PFSK-1 (cell line): ENCODE data around the gene ZNF536.

Source experiments
- FOXP2 ChIP-seq: optimal IDR thresholded peaks from 2 replicates; pipeline ENCODE3; 2011; ENCODE audit warnings: borderline replicate concordance, control low read depth, inconsistent platforms; ENCODE audit not compliant: insufficient read depth; ENCODE audit errors: extremely low read length, extremely low read depth
- POLR2AphosphoS5 ChIP-seq: IDR thresholded peaks from 2 replicates; pipeline ENCODE4 v1.6.1; 2012; ENCODE audit warnings: low read depth, mild to moderate bottlenecking, control low read depth, low read length, moderate library complexity
- REST ChIP-seq, 2 experiments: IDR thresholded peaks; 2 replicates each; pipeline versions ENCODE4 v1.6.1 to v1.8.0; 2011 to 2012; ENCODE audit warnings: low read depth in 2 of 2, low read length in 2 of 2, control low read depth in 1 of 2, inconsistent platforms in 1 of 2, mild to moderate bottlenecking in 1 of 2, moderate library complexity in 1 of 2; ENCODE audit not compliant: insufficient read depth in 1 of 2
- SIN3A ChIP-seq: IDR thresholded peaks from 2 replicates; pipeline ENCODE4 v1.6.1; 2012; ENCODE audit warnings: mild to moderate bottlenecking, low read length, moderate library complexity, borderline replicate concordance; ENCODE audit not compliant: insufficient read depth
- TAF1 ChIP-seq: IDR thresholded peaks from 2 replicates; pipeline ENCODE4 v1.6.1; 2012; ENCODE audit warnings: low read length, control low read depth, borderline replicate concordance; ENCODE audit not compliant: insufficient read depth

Gene ZNF536

GRCh38 chr19:30492586-30493270 is 120.5 kb downstream of the ZNF536 start:
- no peak for TF ChIP-seq REST (IDR thresholded peaks at IDR 0.05; ENCODE audit: insufficient read depth in 1 of 2, low read depth in 2 of 2, low read length in 2 of 2)
- no peak for TF ChIP-seq TAF1
- TF ChIP-seq POLR2AphosphoS5 = no peak
- no peak for TF ChIP-seq SIN3A
- TF ChIP-seq FOXP2 = no peak

DNA sequence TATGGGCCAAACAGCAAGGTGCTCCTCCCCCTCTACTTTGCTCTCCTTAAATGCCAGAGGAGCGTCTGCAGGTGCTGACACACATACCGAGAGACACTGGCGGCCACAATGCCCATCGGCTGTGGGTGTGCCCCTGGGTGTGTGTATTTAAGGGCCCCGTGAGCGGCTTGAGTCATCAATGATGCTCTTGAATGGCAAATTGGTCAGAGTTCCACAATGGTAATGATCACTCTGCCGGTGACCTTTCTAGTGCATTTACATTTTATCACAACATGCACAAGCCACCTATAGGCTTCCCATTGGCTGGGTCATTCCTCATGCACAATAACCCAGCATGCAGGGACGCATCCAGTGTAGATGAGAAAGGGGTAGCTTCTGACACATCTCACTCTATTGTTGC is 124.8 kb downstream of the ZNF536 start:
- TF ChIP-seq POLR2AphosphoS5 (no peak), SIN3A (no peak)

DNA sequence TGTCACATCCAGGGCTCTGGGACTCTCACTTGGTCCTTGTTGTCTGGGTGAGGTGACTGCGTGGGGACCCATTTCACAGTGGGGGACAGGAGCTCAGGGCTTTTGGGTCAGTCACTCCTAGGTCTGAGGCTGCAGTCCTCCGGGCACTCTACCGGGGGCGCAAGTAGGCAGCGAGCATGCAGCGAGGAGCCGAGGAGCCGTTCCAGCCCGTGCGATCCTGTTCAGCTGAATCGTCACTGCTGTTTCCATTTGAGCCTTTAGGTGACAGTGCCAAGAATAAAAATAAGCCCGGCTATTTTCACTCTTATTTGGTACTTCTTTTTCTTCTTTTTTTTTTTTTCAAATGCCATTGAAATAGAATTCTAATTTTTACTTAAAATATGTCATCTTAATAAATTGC is 126.5 kb downstream of the ZNF536 start:
- no peak for TF ChIP-seq FOXP2
- TF ChIP-seq REST (IDR thresholded peaks at IDR 0.05; ENCODE audit: insufficient read depth in 1 of 2, low read depth in 2 of 2, low read length in 2 of 2) = no peak
- TF ChIP-seq POLR2AphosphoS5 = no peak
- TF ChIP-seq SIN3A = no peak
- no peak for TF ChIP-seq TAF1

DNA sequence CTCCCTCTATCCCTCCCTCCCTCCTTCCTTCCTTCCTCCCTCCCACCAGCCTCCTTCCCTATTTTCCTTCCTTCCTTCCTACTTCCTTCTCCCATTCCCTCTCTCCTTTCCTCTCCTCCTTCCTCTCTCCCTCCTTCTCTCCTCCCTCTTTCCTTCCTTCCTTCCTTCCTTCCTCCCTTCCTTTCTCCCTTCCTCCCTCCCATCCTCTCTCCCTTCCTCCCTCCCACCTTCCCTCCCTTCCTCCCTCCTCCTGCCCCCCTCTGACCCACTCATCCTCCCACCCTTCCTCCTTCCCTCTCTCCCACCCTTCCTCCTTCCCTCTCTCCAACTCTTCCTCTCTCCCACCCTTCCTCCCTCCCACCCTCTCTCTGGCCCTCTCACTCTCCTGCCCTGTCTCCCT is 132.1 kb downstream of the ZNF536 start:
- no peak for TF ChIP-seq FOXP2
- TF ChIP-seq REST (IDR thresholded peaks at IDR 0.05; ENCODE audit: insufficient read depth in 1 of 2, low read depth in 2 of 2, low read length in 2 of 2) = no peak
- no peak for TF ChIP-seq SIN3A
- TF ChIP-seq POLR2AphosphoS5 = no peak
- TF ChIP-seq TAF1 = no peak

GRCh38 chr19:30512176-30513081 is 140.2 kb downstream of the ZNF536 start:
- TF ChIP-seq TAF1 (no peak), REST (IDR thresholded peaks at IDR 0.05; ENCODE audit: insufficient read depth in 1 of 2, low read depth in 2 of 2, low read length in 2 of 2) (no peak), FOXP2 (no peak), SIN3A (no peak), POLR2AphosphoS5 (no peak)
